Adipocyte (in vitro differentiated cells): ENCODE measurements around the gene ZSWIM6.
A peak's percentile ranks its signal among the peaks of the same experiment; 100 is the strongest.

Experiments
- DNase-seq: peaks from one replicate; pipeline ENCODE4 v3.0.0-alpha.2; 2015; ENCODE audit warnings: low read depth
- H3K27me3 ChIP-seq: replicated peaks from 2 replicates; pipeline ENCODE4 v1.7.0; 2013; ENCODE audit warnings: mild to moderate bottlenecking, low read length, moderate library complexity; ENCODE audit not compliant: control insufficient read depth, insufficient read depth
- H3K36me3 ChIP-seq: 2 replicates; pipeline ENCODE4 v1.7.0; 2013; ENCODE audit warnings: low read length, mild to moderate bottlenecking, moderate library complexity; ENCODE audit not compliant: control insufficient read depth, insufficient read depth, severe bottlenecking
- H3K4me1 ChIP-seq: 2 replicates; pipeline ENCODE4 v1.7.0; 2013; ENCODE audit warnings: mild to moderate bottlenecking, low read length, moderate library complexity; ENCODE audit not compliant: control insufficient read depth, insufficient read depth
- H3K4me3 ChIP-seq: 2 replicates; pipeline ENCODE4 v1.7.0; 2013; ENCODE audit warnings: mild to moderate bottlenecking, low read length, moderate library complexity
- H3K9ac ChIP-seq: 2 replicates; pipeline ENCODE4 v1.7.0; 2013; ENCODE audit warnings: mild to moderate bottlenecking, low read length, moderate library complexity
- H3K9me3 ChIP-seq: 2 replicates; pipeline ENCODE4 v1.7.0; 2013; ENCODE audit warnings: mild to moderate bottlenecking, low read length, moderate library complexity; ENCODE audit not compliant: control insufficient read depth

Gene ZSWIM6

DNA sequence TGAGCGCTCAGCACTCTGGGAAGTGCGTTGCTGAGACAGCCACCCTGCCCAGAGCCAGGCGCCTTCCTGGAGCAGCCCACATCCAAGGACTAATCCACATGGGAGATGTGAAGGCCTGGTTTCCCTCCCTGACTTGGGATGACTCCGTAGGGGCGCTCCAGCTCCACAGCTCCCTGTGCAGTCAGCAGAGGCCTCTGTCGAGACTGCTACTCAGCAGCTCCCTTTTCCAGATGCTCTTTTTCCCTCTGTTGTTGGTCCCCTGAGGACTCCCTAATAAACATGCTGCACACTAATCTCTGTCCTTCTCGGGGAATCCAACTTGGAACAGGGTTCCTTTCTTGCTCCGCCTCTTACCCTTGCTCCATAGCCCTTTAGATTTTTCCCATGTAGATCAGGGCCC lies 237.3 kb downstream of the ZSWIM6 start:
- DNase-seq = no peak
- no peak overlapping the region for H3K9ac ChIP-seq
- H3K9me3 ChIP-seq = no peaks in the 10 kb centered on the region

GRCh38 chr5:61570767-61571166 lies 238.7 kb downstream of the ZSWIM6 start:
- H3K9me3 ChIP-seq = no peaks in the 10 kb centered on the region
- no peak overlapping the region for H3K9ac ChIP-seq
- no peak for DNase-seq
- H3K4me3 ChIP-seq = no peak overlapping the region
- no peaks in the 10 kb centered on the region for H3K27me3 ChIP-seq
- H3K36me3 ChIP-seq = no peaks in the 10 kb centered on the region
- peaks cover 7% of the 10 kb centered on the region for H3K4me1 ChIP-seq

More for the DNA sequence above, 237.3 kb downstream of the ZSWIM6 start:
- Histone ChIP-seq H3K27me3 (no peaks in the 10 kb centered on the region), H3K4me1 (peaks cover 7% of the 10 kb centered on the region), H3K36me3 (no peaks in the 10 kb centered on the region), H3K4me3 (no peak overlapping the region)

DNA sequence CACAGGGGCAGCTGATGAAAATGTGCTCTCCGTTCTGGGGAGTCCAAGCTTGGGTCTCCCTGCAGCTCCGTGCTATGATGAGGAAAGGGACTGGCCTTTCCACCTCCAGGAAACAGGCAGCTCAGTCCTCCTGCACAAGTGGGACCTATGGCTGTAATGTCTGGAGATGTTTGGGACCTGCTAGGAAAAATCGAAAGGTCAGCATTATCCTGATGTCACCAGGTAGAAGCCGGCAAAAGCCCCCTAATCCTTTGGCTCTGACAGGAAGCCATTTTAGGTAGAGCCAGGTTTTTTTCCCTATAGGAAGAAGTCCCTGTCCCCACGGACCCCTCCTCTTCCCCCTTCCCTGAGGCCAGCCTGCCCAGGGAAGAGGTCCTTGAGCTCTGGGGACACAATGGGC lies 240.9 kb downstream of the ZSWIM6 start:
- Histone ChIP-seq H3K27me3 (no peaks in the 10 kb centered on the region), H3K9ac (no peak overlapping the region), H3K4me3 (no peak overlapping the region), H3K36me3 (no peaks in the 10 kb centered on the region), H3K4me1 (peaks cover 7% of the 10 kb centered on the region), H3K9me3 (no peaks in the 10 kb centered on the region)
- no peak for DNase-seq

GRCh38 chr5:61575103-61575502 lies 243.0 kb downstream of the ZSWIM6 start:
- Histone ChIP-seq H3K4me1 (no peaks in the 10 kb centered on the region), H3K27me3 (no peaks in the 10 kb centered on the region), H3K4me3 (no peak overlapping the region), H3K9me3 (no peaks in the 10 kb centered on the region), H3K36me3 (no peaks in the 10 kb centered on the region), H3K9ac (no peak overlapping the region)
- DNase-seq = peak; percentile 58

DNA sequence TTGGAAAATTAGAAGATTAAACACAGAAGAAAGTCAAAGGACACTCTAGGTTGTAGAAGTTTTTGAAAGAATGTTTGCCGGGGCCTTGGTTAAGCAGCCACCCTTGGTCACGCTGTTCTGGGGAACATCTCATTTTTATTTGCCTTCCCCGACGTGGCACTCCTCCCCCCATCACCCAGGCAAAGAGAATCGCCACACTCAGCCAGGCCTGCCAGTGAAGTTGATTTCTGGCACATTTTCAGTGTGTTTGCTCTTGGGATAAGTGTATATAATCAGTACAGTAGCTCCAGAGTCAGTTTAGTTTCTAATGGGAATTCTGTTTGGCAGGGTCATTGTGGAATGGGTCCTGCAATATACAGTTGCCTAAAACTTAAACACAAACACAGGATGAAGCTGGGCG lies 243.5 kb downstream of the ZSWIM6 start:
- H3K27me3 ChIP-seq = no peaks in the 10 kb centered on the region
- no peak overlapping the region for H3K9ac ChIP-seq
- H3K4me3 ChIP-seq = no peak overlapping the region
- H3K9me3 ChIP-seq = no peaks in the 10 kb centered on the region
- no peak for DNase-seq
- no peaks in the 10 kb centered on the region for H3K36me3 ChIP-seq
- no peaks in the 10 kb centered on the region for H3K4me1 ChIP-seq

DNA sequence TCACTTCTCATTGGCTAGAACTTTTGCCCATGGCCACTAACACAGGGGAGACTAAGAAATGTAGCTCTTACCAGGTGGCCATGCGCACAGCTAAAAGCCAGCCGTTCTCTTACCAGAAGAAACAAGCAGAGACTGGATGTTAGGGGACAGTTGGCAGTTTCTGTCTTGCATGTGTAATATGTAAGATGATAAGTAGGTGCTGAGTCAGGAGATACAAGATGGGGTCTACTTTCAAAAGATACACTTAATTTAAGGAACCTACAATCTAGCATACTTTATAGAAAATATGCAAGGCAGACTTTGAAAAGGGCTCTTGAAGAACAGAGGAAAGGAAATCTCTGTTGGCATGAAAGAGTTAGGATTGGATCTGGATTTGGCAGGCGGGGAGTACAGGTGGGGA lies 244.5 kb downstream of the ZSWIM6 start:
- Histone ChIP-seq H3K27me3 (no peaks in the 10 kb centered on the region), H3K36me3 (no peaks in the 10 kb centered on the region), H3K9ac (no peak overlapping the region), H3K4me1 (no peaks in the 10 kb centered on the region), H3K4me3 (no peak overlapping the region), H3K9me3 (no peaks in the 10 kb centered on the region)
- no peak for DNase-seq

DNA sequence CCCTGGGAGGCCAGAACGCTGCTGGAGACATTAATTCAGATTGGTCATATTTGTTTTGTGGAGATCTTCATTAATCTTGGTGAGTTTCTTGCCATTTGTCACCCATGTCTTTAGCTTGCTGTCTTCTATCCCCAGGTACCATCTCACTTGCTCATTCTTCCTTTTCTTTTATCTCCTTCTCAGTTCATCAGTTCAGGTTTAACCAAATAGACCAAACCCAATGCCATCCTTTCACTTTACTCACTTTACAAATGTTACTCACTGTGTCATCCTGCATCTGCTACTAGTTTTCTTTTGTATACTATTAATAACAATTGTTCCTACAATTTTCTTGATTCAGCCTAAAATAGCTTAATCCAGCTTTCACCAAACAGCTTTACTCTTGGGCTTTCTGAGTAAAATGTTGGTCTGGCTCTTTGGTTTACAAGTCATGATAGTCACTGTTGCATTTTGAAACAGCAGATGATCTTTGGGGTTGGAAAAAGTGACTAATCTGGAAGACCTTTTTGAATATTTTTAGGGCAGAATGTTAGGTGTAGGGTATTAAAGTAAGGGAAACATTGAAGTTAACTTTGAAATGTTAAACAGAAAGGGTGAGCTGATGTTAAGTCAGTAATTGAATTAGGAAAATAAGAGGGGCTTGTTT lies 246.9 kb downstream of the ZSWIM6 start:
- no peak overlapping the region for H3K4me3 ChIP-seq
- peaks cover 9% of the 10 kb centered on the region for H3K4me1 ChIP-seq
- no peak for DNase-seq
- no peaks in the 10 kb centered on the region for H3K36me3 ChIP-seq
- no peak overlapping the region for H3K9ac ChIP-seq
- H3K27me3 ChIP-seq = peaks cover 4% of the 10 kb centered on the region
- no peaks in the 10 kb centered on the region for H3K9me3 ChIP-seq

DNA sequence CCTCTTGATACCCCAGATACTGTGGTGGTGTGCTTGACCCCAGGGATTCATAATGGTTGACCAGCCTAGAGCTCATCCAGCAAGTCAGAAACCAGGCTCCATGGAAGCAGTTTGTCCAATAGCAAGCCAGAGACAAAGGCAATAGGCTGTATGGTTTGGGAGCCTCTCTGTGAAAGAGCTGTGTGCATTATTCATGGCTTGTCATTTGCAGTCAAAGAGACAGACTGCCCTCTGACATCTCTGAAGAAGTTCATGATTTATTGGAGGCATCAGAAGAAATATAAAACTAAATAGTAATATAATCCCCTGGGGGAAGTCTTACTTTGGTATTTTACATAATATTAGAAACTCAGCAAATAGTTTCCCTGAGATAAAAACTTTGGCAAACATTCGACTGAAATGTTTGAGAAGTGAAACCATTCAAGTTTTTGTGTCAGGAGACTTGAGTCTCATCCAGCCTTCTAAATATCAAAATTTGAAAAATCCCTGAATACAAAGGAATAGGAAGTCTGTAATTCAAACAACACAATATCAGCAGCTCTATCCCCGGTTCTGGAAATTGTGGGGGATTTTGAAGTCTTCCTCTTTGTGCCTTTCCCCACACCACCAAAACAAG lies 250.3 kb downstream of the ZSWIM6 start:
- Histone ChIP-seq H3K4me3 (no peak overlapping the region), H3K27me3 (peaks cover 9% of the 10 kb centered on the region), H3K9me3 (no peaks in the 10 kb centered on the region), H3K9ac (no peak overlapping the region), H3K36me3 (no peaks in the 10 kb centered on the region), H3K4me1 (peaks cover 11% of the 10 kb centered on the region)
- DNase-seq = peak; percentile 6

DNA sequence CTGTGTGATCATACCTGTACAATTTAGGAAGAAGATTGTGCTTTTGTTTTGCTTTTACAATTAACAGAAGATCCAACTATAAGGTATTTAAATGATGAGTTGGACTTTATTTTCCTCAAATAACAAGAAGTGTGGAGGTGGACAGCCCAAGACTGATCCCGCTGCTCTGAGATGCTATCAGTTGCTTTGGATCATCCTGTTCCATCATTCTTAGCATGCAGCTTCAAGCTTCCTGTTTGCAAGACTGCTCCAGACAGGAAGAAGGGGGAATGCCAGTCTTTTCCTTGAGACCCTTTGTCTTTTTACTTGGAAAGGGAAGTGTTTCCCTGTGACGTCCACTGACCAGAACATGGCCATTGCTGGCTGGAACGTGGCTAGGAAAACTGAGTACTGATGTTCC lies 250.8 kb downstream of the ZSWIM6 start:
- no peaks in the 10 kb centered on the region for H3K36me3 ChIP-seq
- no peak overlapping the region for H3K9ac ChIP-seq
- H3K4me3 ChIP-seq = no peak overlapping the region
- no peak for DNase-seq
- H3K4me1 ChIP-seq = peaks cover 15% of the 10 kb centered on the region
- no peaks in the 10 kb centered on the region for H3K9me3 ChIP-seq
- peaks cover 9% of the 10 kb centered on the region for H3K27me3 ChIP-seq

DNA sequence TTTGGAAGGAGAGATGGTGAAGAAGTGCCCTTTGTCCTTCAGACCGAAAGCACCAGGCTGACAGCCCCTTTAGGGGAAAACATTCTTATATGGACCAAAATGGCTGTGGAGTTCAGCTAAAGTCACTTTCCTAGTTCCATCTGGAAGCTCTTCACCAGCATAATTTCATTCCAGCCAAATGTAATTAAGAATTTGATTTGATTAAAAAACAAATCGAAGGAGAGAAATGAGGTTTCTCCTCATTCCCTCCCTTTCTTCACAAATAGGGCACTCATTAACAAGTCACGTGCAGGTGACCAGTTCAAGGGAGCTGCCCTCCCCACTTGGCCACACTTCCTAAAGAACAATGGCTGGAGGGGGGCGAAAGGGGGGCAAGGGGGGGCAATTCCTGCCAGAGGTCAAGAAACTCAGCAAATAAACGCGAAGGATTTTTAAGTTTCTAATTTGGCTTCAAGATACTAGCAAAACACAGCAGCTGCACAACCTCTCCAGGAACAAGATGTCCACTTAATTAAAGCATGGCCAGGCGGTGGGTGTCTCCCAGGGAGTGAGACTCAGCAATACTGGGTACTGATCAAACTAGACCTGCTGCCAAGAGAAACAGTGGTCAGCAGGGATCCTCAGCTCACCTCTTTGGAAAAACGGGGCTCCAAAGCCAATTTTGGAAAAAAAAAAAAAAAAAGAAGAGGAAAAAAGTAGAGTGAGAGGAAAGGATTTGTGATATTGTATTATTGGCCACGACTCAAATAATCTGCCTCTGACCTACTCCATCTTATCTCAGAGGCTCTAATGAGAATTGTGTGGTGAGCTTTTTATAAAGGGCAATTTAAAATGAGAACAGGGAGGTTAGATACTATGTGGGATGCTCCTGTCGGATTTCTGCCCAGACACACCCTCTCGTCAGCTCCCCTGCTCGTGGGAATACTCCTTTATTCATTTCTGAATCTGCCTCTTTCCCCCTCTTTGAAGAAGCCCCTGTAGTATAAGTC lies 254.3 kb downstream of the ZSWIM6 start:
- DNase-seq = no peak
- H3K36me3 ChIP-seq = no peaks in the 10 kb centered on the region

GRCh38 chr5:61587125-61587524 lies 255.1 kb downstream of the ZSWIM6 start:
- Histone ChIP-seq H3K4me3 (no peak overlapping the region), H3K4me1 (peaks cover 20% of the 10 kb centered on the region), H3K36me3 (no peaks in the 10 kb centered on the region), H3K9me3 (no peaks in the 10 kb centered on the region), H3K27me3 (peaks cover 12% of the 10 kb centered on the region), H3K9ac (no peak overlapping the region)
- DNase-seq = peak; percentile 5

More for the DNA sequence above, 254.3 kb downstream of the ZSWIM6 start:
- Histone ChIP-seq H3K27me3 (peaks cover 12% of the 10 kb centered on the region), H3K4me1 (peaks cover 22% of the 10 kb centered on the region), H3K9ac (no peak overlapping the region), H3K9me3 (no peaks in the 10 kb centered on the region), H3K4me3 (no peak overlapping the region)
